HG03060 (cell line): ENCODE measurements around the gene KIF21B.
A peak's percentile ranks its signal among the peaks of the same experiment; 100 is the strongest.

ENCODE experiments used
- ATAC-seq: cut with Tn5 transposase; IDR thresholded peaks from one replicate; pipeline ENCODE4 v1.9.1; 2021; ENCODE audit warnings: low read depth, moderate number of reproducible peaks; ENCODE audit not compliant: unreplicated experiment

Gene KIF21B, protein sequence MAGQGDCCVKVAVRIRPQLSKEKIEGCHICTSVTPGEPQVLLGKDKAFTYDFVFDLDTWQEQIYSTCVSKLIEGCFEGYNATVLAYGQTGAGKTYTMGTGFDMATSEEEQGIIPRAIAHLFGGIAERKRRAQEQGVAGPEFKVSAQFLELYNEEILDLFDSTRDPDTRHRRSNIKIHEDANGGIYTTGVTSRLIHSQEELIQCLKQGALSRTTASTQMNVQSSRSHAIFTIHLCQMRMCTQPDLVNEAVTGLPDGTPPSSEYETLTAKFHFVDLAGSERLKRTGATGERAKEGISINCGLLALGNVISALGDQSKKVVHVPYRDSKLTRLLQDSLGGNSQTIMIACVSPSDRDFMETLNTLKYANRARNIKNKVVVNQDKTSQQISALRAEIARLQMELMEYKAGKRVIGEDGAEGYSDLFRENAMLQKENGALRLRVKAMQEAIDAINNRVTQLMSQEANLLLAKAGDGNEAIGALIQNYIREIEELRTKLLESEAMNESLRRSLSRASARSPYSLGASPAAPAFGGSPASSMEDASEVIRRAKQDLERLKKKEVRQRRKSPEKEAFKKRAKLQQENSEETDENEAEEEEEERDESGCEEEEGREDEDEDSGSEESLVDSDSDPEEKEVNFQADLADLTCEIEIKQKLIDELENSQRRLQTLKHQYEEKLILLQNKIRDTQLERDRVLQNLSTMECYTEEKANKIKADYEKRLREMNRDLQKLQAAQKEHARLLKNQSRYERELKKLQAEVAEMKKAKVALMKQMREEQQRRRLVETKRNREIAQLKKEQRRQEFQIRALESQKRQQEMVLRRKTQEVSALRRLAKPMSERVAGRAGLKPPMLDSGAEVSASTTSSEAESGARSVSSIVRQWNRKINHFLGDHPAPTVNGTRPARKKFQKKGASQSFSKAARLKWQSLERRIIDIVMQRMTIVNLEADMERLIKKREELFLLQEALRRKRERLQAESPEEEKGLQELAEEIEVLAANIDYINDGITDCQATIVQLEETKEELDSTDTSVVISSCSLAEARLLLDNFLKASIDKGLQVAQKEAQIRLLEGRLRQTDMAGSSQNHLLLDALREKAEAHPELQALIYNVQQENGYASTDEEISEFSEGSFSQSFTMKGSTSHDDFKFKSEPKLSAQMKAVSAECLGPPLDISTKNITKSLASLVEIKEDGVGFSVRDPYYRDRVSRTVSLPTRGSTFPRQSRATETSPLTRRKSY (N-terminal part only)

GRCh38 chr1:201023517-201023902 is at the start of gene KIF21B:
TSS of gene KIF21B (minus strand) at chr1:201023714. CDS start at chr1:201023383, 331 bp downstream.
- peak; percentile 29 for ATAC-seq

DNA sequence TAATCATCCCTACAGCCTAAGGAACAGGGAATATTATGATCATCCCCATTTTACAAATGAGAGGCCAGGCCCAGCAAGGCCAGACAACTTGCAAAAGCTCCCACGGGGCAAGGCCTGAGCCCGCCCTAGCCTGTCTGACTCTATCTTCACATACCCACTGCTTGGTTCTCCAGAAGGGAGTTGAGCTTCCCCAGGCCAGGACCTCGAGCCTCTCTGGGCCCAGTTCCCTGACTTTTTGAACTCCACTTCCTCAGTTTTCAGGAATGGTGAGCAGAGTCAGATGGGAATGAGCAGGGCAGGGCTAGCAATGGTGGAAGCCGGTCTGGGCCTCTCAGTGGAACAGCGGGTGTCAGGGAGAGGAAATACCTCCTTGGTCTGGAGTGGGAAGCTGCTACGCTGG is 49.4 kb upstream of the KIF21B start:
- ATAC-seq: no peak

DNA sequence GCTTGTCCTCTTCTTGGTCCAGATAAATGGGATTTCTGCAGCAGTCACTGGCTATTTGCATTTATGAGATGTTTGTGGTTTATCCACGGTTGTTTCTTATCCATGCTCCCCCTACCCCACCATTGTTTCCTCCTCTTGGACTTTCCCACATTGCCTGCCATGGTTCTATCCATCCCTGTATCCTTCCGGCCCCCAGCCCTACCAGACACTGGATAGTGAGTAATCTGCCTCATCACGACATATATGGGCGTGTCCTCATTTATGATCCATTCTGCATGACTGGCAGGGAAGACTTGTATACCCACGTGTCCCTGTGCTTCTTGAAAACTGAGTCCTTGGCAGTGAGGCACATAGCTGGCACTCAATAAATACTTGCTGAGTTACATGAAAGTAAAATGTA is 48.6 kb upstream of the KIF21B start:
- ATAC-seq: no peak

DNA sequence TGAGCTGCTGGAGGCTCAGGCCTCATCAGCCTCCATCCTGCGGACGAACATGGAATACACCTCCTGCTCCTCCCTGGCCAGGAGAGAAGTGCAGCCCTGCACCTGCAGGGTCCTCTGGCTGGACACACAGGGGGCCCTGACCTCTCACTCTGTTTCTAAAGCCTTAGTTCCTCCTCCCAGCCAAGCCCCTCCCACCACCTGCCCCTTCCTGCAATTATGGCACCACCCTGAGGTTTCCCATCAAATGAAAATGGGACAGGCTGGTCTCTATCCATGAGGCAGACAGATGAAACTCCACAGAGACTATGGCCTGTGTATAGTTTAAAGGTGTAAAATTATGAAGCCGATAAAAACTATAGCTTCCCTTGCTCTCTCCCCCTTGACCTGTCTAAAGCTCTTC is 46.1 kb upstream of the KIF21B start:
- no peak for ATAC-seq

- ATAC-seq: no peak
Measured at GRCh38 chr1:201068976-201069375, 45.5 kb upstream of the KIF21B start.

DNA sequence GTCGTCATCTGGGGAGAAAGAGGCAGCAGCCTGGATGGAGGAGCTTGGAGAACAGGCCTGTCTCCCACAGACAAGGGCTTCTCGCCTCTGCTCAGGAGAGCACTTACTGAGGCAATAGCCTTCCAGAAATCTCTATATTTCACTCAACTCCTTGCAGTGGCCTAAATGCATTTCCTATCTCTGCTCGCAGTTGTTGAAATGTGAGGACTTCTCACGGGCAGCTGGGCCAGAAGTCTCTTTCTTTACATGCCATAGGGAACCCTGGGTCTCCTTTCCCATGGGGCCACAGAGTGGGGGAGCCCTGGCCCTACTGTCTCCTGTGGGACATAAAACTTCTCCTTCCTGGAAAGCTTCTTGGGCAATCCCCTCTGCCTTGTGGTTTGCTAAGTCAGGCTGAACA is 43.5 kb upstream of the KIF21B start:
- ATAC-seq: no peak

DNA sequence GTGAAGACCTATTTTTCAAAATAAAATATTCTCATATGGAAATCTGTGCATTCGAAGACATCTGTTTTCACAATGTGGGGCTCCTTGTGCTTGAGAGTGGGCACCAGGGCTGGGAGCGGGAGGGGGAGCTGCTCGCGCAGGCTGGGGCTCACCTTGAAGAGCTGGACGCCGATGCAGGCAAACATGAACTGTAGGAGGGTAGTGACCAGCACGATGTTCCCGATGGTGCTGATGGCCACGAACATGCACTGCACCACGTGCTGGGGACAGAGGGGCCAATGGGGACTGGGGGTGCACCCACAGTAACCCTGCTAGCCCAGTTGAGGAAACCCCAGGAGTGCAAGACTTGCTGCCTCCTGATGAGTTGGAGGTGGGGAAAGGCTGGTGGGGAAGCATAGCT is 42.2 kb upstream of the KIF21B start:
- ATAC-seq: no peak

DNA sequence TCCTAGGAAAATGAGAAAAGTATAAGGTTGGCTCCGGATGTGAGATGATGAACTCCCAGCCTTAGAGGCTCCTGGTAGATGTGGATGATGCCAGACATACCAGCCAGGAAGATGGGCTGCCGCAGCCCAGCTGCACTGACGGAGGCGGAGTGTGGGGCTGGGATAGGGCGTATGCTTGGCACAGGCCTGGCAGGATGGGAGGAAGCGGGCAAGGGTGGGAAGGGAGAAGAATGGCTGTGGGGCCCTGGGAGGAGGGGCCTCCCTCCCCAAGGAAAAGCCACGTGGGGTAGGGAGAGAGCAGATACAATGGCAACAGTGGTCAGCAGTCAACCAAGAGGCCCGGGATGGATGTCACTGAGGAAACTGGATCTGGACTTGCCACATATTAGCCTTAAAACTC is 41.3 kb upstream of the KIF21B start:
- no peak for ATAC-seq

GRCh38 chr1:201063145-201063544 is 39.6 kb upstream of the KIF21B start:
- no peak for ATAC-seq

DNA sequence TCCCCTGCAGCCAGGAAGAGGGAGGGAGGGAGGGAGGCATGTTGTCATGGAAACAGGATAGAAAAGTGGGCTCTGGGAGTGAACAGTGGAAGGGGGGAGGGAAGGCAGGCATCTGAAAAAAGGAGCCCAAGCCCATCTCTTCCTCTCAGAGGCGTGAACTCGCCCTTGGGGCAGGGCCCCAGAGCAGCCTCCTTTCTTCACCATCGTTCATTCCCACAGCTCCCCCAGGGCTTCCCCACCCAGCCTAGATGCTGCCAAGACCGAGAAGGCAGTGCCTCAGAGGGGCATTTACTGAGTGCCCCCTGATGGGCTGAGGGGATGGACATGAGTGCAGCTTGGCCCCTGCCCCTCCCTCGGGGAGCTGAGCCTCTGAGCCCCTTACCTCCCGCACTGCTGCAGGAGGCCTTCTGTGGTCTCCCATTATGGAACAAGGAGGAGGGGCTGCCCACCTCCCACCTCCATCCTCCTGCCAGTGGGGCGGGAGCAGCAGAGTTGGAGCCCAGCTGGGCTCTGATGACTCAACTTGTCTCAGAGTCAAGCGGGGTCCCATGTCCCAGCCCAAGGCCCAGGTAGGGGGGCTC is 39.1 kb upstream of the KIF21B start:
- no peak for ATAC-seq

DNA sequence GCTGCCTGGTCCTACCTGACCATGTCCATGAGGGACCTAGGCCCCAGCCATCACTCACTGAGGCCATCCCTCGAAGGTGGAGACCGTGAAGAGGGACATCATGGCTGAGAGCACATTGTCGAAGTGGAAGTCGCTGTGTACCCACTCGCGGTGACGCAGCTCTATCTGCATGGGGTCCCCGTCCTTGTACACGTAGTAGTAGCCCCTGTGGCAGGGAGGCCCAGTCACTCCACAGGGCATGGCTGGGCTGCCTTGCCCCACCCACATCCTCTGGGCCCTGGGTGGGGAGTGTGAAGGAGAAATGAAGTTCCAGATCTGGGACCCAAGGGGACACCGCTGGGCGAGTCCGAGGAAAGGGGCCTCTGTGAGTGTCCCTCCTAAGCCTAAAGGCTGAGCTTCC is 38.4 kb upstream of the KIF21B start:
- no peak for ATAC-seq

GRCh38 chr1:201061049-201061448 is 37.5 kb upstream of the KIF21B start:
- no peak for ATAC-seq

DNA sequence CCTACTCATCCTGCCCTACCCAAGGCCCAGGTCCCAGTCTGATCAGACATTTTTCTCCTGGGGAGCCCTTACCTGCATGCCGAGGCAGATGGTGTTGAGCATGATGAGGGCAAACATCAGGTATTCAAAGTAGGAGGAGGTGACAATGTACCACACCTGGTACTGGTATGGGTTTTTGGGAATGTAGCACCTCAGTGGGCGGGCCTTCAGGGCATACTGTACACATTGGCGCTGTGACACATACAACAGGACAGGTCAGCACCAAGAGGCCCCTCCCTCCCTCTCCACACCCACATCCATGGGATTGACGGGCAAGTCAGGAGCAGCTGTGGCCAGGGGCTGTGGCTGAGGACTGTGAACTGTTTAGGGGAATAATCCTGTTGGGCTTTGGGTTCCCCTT is 37.1 kb upstream of the KIF21B start:
- no peak for ATAC-seq

- no peak for ATAC-seq
Measured at GRCh38 chr1:201059871-201060555, 36.5 kb upstream of the KIF21B start.

- no peak for ATAC-seq
Measured at GRCh38 chr1:201059401-201059800, 35.9 kb upstream of the KIF21B start.

DNA sequence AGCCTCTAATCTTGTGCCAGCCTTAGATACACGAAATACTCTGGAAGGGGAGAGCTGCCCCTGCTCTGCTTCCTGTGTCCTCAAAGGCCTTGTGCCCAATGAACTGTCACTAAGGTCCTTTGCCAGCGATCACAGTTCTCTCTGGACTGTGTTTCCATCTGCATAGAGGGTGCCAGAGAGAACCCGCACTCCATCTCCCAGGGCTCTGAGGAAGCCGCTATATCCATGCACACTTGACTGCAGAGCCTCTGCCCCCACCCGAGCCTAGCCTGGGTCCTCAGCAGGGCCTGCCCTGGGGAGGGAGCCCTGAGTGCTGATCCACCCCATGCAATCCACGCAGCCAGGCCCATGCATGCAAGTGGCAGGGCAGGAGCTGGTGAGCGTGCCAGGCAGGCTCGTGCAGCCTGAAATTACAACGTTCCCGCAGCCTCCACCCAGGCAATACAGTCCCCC is 30.6 kb upstream of the KIF21B start:
- no peak for ATAC-seq

GRCh38 chr1:201053155-201053860 is 29.8 kb upstream of the KIF21B start:
- ATAC-seq: no peak

DNA sequence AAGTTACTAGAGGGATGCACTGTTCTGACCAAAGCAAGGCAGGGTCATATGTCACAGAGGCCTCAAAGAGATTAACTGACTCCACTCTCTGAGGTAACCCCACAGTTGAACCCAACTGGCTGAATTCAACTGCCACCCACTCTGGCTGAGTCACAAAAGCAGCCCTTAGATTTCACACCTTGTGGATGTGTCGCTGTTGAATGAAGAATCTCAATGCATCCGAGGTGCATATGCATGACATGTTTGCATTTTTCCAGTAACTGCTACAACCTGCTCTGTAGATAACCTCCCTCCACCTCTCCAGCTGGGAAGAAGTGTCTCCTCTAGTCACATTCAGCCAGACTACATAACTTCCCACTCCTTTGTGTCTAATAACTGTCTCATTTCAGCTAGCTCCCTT is 27.9 kb upstream of the KIF21B start:
- no peak for ATAC-seq

GRCh38 chr1:201050515-201051277 is 27.2 kb upstream of the KIF21B start:
- ATAC-seq: no peak
